Glomerular endothelial cell (primary cell): ENCODE results near the gene SRCIN1. TPM values are rescaled to one million over a fixed set of nuclear protein-coding genes. Genes with fewer than 3 reads are reported as not detected.

ENCODE experiments used
- DNase-seq: peaks from one replicate; pipeline ENCODE4 v3.0.0-alpha.2; 2011; ENCODE audit warnings: low read depth, low spot score; ENCODE audit errors: extremely low read depth
- total RNA-seq: library from RNA; depleted of rRNA; stranded (reverse); fragments of >200 nt; gene quantifications from 2 replicates; pipeline ENCODE4 v1.2.3, GENCODE V29; 2015

SRCIN1 gene
- total RNA-seq, 1 donor from 2014 or later, result not detected

DNA sequence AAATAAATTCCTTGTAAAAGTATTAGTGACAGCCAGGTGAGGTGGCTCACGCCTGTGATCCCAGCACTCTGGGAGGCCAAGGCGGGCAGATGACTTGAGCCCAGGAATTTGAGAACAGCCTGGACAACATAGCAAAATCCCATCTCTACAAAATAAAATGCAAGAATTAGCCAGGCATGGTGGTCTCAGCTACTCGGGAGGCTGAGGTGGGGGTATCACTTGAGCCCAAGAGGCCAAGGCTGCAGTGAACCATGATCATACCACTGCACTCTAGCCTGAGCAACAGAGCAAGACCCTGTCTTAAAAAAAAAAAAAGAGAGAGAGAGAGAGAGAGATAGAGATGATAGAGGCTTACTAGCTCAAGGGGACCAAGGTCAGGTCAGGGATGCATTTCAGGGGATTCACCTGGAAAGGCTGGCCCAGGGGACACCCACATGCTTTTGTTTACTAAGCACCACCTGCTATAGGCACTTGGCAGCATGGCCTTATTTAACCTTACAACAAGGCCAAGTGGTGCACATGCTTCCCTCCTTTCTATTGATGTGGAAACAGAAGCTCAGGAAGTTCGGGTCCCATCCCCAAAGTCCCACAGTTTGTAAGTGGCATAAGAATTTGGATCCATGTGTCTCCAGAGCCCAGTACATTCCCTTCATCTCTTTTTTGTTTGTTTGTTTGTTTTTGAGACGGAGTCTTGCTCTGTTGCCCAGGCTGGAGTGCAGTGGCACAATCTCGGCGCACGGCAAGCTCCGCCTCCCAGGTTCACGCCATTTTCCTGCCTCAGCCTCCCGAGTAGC is 12.4 kb upstream of the SRCIN1 start:
- DNase-seq, result no peak

DNA sequence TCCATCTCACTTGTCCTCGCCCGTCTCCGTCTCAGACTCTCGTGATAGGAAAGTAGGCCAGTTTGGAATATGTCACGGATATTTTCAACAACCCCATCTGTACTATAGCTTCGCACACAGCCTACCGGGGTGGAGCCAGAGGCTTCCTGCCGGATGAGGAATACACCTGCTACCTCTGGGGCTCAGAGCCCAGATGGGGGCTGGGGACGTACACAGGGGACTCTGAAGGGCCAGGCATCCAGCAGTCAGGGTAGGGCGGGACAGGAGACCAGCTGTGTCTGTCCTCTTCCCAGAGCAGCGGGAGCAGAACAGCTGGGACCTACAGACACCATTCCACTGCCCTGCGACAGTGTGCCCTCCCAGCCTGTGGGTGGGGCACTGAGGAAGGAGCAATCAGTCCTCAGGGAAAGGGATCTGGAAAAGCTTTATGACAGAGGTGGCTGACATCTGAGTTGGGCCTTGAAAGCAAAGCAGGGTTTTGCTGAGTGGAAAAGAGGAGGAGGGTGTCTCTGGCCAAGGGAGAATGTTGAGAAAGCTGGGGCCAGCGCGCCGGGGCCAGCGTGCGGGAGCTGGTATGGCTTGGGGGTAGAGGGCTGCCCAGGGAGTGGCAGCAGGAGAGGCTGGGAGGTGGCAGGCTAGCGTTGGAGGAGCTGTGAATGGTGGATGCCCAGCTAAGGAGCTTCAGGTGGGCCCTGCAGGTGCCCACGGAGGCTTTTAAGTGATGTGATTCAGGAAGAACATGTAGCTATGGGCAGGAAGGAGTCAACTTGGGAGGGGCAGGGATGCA is 11.5 kb upstream of the SRCIN1 start:
- no peak for DNase-seq

DNA sequence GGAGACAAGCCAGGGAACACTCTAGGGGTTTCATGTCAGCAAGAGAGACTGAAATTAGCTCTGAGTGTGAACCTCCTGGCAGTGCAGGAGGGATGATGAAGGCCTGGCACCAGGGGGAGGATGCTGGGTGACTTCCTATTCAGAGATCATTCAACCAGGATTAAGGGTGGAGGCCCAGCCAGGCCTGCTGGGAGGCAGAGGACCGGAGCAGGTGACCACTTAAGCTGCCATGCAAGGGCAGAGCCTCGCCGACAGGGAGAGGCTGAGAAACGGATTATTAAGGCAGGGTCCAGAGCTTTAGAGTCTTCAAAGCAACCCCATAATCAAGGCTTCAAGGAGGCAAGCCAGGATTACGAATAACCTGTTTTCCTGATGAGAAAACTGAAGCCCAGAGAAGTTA is 10.6 kb upstream of the SRCIN1 start:
- no peak for DNase-seq

DNA sequence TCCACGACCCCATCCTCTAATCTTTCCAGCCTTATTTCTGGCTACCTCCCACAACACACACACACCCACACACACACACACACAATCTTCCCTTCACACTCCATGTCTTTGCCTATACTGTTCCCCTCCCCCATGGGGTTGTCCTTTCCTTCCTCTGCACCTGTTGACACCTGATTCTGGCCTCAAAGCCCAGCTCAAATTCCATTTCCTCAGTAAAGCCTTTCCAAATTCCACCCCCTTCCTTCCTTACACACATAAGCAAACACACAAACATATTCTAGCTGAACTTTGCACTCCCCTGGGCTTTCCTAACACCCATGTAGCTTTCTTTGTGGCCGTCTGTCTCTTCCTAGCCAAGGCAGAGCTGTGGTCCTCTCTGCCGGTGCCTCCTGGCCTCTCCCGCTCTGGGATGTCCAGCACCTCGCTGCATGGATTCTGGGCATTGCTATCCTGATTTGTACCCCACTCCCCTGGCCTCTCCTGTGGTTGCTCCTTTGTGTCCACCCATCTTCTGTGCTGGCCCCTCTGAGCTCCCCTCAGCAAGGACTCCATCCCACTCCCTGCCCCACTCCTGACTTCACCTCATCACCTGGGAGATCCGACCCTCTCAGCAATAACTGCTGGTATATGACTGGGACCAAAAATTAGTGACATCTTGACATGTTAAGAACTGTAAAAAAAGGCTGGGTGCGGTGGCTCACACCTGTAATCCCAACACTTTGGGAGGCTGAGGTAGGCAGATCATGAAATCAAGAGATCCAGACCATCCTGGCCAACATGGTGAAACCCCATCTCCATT is 8.4 kb upstream of the SRCIN1 start:
- DNase-seq, result no peak

DNA sequence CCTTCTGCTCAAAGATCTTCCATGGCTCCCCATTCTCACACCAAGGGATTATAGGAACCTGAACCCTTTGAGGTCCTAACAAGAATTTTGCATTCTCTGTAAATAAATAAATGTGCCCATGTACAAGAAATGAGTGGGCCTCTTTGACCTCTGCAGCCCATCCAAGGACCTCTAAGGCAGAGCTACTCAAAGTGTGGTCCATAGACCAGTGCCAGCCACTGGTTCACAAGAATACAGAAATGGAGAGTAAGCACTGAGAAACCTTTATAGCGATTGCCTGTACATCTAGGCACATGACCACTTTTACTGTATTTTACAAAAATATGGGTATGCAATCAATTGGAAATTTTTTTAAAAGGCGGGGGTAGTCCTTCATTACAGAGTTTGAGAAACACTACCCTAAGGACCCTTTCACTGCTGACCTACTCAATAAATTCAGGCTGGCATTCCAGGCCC is 7.8 kb upstream of the SRCIN1 start:
- DNase-seq, result no peak

DNA sequence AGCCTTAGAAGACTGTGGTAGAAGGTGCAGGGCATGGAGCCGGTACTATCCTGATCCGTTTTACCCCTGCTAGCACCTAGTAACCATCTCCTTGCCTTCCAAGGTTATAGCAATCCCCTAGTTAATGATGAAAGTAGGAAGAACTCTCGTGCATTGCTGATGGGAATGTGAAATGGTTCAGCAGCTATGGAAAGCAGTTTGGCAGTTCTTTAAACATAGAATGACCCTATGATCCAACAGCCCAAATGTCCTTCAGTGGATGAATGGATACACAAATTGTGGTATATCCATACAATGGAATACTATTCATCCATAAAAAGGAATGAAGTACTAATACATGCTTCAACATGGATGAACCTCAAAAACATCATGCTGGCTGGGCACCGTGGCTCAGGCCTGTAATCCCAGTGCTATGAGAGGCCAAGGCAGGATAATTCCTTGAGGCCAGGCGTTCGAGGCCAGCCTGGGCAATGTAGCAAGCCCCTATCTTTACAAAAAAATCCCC is 6.2 kb upstream of the SRCIN1 start:
- DNase-seq, result no peak

DNA sequence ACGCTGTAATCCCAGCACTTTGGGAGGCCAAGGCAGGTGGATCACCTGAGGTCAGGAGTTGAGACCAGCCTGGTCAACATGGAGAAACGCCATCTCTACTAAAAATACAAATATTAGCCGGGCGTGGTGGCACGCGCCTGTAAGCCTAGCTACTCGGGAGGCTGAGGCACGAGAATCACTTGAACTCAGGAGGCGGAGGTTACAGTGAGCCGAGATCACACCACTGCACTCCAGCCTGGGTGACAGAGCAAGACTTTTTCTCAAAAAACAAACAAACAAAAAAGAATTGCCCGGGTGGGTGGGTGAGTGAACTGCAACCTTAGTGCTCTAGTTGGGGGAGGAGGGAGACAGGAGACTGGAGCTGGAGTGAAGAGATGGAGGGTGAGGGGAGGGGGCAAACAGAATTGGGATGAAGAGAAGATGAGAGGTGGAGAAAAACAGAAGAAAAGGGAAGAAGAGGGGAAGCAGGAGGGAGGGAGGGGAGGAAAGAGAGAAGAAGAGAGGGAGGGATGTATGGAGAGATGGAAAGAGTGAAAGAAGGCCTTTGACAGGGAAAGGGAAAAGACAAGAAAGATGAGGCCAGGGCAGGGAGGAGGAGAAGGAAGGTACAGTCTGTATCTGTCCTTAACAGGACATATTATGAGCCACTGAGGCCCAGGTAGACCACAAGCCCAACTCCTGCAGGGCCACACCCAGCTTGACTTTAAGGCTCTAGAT is 5.5 kb upstream of the SRCIN1 start:
- no peak for DNase-seq

DNA sequence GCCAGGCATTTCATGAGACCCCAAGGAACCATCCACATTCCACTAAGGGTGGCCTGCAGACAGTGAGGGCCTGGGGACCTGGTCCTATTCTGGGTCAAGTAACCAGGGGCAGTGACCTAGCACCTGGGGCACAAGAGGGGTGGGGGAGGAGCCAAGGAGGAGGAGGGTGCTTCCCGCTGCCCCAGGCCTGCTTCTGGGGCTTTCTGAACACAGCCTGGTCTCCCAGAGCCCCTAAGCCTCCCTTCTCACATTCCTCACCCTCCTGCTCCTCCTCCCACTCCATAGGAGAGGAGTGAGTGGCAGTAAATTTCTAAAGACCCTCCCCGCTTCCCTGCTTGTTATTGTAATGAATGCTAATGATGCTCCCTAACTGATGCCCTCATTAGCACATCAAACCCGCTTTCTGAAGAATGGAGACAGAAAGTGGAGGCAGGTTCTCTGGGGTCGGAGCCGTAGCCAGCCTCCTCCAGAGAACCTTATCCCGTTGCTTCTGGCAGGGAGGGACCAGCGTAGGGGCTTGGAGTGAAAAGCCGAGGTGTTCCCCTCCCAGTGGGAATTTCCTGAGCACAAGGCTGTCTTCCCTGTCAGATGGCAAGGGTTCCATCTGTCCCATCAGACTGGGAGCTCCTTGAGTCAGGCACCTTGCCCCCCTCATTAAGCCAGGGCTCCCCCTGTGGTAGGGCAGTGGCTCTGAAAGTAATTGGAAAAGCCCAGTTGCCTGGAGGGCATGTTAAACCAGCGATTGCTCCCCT is 3.7 kb upstream of the SRCIN1 start:
- no peak for DNase-seq

DNA sequence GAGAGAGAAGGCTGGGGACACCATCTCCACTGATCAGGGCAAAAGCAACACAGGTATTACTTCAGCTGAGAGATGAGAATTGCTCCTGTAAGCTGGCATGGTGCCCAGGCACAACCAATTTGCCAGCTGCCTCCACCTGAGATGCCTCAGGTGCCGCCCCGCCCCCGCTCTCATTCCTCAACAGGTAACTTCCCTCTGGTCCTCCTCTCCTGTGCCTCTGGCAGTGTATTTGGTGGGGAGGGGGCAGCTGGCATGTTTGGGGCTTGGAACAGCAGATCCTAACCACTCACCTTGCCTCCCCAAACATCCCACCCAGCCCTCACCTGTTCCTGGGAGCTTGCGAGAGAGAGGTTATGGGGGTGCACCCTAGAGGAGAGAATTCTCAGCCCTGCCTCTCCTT is 2.9 kb upstream of the SRCIN1 start:
- no peak for DNase-seq

DNA sequence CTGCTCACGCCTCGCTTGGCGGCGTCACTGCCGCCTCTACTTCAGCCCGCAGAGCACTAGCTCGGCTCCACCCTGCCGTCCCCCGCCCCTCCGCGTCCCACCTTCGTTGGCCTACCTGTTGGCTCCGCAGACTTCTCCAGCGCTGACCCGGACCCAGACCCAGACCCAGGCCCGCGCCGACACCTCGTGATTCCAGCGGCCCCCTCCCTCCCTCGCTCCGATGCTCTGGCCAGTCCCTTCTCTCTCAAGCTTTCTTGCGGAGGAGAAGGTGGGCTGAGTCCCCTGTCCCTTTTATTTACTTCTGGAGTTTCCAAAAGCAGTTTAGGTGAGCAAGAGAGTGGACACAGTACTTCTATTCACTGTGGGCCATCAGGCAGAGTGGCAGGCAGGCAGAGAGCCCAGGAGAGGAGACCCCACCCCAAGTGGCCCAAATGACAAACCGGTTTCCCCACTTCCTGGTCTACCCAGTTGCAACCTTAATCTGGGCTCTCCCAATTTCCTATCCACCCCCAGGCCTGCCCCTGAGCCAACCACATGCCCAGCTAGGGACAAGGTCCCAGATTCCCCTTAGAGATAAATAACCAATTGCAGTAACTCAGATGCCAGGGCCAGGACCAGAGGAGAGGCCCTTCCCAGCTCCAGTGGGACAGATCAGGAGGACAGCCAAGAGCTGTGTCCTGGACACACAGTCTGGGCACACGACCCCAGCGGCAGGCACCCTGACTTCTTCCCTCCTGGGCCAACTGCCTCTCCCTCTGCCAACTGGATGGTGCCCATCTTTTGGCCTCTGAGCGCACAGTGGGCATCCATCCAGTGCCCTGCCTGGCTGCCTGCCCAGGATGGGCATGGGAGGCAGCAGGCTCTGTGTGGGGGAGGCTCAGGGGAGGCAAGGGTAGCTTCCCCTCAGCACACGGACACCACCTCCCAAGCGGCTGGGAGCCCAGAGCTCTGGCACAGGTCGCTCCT is 1.2 kb upstream of the SRCIN1 start:
- no peak for DNase-seq

DNA sequence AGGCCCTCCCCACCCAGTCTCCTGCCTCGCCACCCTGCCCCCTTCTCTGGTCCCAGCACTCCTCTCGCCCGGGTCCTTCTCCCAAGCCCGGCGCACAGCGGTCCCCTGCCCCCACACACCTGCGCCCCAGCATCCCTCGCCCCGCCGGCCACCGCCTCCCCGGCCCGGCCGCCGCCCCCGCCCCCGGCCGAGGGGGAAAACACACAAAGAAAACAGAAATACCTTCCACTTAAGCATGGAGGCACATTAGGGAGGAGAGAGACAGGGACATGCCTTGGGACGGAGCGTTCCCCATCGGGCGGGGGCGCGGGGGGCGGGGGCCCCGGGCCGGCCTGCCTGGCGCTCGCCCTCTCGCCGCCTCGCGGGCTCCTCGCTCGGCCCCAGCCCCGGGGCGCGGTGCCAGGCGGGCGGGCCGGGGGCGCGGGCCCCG is 326 bp downstream of the SRCIN1 start:
- no peak for DNase-seq

DNA sequence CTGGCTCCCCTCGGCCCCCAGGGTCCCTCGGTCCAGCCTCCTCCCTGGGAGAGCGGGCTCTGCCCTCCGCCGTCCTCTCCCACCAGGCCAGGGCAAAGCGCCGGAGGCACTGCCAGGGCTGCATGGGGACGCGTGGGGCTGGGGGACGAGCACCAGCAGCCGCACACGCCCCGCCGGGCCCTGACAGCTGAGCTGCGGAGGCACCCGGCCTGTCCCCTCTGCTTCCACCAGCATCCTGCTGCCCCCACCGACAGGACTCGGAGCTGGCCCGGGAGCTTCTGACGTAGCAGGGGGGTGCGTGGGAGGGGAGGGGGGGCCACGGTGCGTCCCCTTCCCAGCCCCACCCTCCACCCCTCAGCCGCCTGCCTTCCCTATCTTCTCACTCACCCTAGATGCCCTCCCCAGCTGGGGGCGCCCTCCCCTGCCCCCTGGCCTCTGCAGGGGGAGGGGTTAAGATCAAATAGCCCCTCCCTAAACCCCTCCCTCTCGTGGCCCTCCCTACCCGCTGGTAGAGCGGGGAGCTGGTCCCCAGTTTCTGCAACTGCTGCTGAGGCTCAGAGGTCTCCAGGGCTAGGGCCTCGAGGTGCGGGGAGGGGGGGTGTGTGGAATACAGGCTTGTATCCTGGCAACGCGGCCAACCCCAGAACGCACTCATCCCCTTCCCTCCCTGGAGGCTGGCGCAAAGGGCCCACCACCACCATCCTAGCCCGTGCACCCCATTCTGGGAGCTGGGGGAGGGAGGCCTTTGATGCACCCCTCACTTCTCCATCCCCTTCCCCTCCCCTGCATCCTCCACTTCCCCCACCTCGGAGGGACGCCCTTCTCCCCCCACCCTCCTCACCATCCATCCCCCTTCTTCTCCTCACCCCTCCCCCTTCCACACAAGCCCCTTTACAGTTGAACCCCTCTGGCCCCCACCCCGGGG is 1.0 kb downstream of the SRCIN1 start:
- no peak for DNase-seq

DNA sequence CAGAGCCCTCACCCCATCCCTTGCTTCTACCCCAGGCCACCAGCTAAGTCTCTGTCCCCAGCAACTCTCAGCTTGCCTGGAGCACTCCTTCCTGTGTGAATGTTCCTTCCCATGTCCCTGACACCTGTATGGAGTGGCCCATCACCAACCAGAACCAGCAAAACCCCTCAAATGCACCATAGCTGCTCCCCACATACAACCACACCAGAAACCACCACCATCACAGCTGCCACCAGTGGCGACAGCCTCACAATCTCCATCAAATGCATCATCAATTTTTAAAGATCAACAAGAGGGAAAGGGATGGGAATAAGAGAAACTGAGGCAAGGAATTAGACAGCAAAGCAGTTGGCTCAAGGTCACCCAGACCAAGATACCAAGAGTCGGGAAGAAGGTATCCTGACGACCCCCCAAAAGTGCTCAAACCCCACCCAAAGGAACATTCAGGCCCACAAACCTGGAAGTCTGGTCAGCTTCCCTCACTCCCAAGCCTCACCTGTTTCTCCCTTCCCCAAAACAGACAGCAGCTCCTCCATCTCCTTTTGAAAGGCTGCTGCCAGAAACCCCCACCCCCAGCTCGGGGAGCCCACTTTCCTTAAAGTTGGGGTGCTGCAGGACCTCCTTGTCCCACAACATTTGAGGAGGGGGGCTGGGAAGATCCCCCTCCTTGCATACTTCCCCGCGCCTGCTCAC is 1.8 kb downstream of the SRCIN1 start:
- no peak for DNase-seq

DNA sequence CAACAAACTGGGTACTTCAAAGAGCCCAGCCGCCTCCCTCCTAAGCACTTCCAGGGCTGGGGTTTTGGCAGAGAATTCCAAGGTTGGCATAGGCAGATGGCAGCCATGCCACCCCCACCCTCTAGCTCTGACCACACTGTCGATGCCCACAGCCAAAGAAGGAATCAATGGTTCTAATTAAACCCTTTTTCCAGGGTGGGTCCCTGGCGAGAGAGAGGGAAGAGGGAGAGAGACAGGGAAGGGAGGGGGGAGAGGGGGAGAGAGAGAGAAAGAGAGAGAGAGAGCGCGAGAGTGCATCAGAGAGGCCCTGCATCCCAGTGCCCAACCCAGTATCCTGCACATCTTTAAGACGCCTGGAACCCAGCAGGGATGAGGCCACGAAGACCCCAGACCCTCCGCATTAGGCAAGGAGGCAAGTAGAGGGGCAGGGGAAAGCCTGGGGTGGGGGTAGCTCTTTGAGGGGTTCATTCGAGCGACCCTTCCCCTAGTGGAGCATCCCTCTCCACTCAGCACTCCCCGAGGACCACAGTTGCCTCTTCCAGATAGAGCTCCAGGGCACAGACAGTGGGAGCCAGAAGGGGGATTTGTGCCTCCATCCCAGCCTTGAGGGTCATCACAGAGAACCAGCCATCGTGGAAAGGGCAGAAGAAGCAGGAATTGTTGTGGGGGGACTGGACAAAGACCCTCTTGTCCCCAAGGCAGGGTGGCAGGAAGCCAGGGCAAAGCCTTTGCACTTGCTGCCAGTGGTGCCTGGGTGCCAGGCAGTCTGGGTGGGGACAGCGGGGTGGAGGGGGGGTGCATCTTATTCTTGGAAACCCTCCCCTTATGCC is 2.6 kb downstream of the SRCIN1 start:
- no peak for DNase-seq

DNA sequence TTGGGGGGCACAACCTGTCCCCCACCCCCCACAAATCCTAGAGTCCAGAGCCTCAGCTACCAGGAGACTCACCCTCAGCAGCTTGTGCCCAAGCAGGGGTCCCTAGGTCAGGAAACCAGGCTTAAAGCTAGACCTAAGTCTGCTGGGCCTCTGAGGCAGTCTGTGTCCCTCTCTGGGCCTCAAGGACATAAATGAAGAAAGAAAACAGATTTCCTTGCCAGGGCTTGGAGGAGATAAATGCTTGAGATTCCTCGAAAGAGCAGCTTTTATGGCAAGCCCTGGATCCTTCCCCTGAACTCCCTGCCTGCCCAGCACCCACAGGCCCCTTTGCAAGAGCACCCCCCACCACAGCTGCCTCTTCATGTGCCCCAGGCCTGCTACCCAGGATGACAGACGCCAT is 3.3 kb downstream of the SRCIN1 start:
- DNase-seq, result no peak
